GM12874 (cell line): Measurements from ENCODE around the gene TBC1D25.

Experiments
- CTCF ChIP-seq: IDR thresholded peaks from 2 replicates; pipeline ENCODE4 v1.5.1; 2011; ENCODE audit warnings: low read depth, mild to moderate bottlenecking, control low read depth, low read length, moderate library complexity; ENCODE audit not compliant: insufficient read depth

TBC1D25 gene

GRCh38 chrX:48516285-48516684, 23.2 kb upstream of the TBC1D25 start:
- no peak for TF ChIP-seq CTCF

GRCh38 chrX:48516987-48517386, 22.5 kb upstream of the TBC1D25 start:
- no peak for TF ChIP-seq CTCF

- no peak for TF ChIP-seq CTCF
Measured at GRCh38 chrX:48520455-48520854, 19.1 kb upstream of the TBC1D25 start.

- no peak for TF ChIP-seq CTCF
Measured at GRCh38 chrX:48520976-48521352, 18.6 kb upstream of the TBC1D25 start.

GRCh38 chrX:48521353-48522243, 17.9 kb upstream of the TBC1D25 start, which contains the start of gene EBP:
Gene EBP, plus strand, starts transcription at chrX:48521808. Its CDS starts 1,964 bp downstream, at chrX:48523772.
- no peak for TF ChIP-seq CTCF

- TF ChIP-seq CTCF: no peak
Measured at GRCh38 chrX:48522291-48522690, 17.2 kb upstream of the TBC1D25 start.

GRCh38 chrX:48523682-48524081, 15.8 kb upstream of the TBC1D25 start:
- TF ChIP-seq CTCF: no peak
